NCI-H524 treated with DMSO at 0.1 percent for 48 hours (cell line): ENCODE results near the gene RCAN2.

Experiments used
- DNase-seq: peaks from one replicate; lab custom pipeline; 2025; lab: John Stamatoyannopoulos, UW

Gene RCAN2

GRCh38 chr6:46254331-46254730 lies 236.9 kb downstream of the RCAN2 start:
- no peak for DNase-seq

- no peak for DNase-seq
Observed at GRCh38 chr6:46251583-46252339, 239.5 kb downstream of the RCAN2 start.

- DNase-seq = no peak
Observed at GRCh38 chr6:46248143-46248542, 243.1 kb downstream of the RCAN2 start.

- DNase-seq = no peak
Observed at GRCh38 chr6:46246727-46247126, 244.5 kb downstream of the RCAN2 start.

GRCh38 chr6:46246081-46246480 lies 245.2 kb downstream of the RCAN2 start:
- DNase-seq = no peak

GRCh38 chr6:46244670-46245069 lies 246.6 kb downstream of the RCAN2 start:
- no peak for DNase-seq

GRCh38 chr6:46243754-46244153 lies 247.5 kb downstream of the RCAN2 start:
- DNase-seq = no peak

GRCh38 chr6:46242921-46243320 lies 248.3 kb downstream of the RCAN2 start:
- no peak for DNase-seq

GRCh38 chr6:46240866-46241565 lies 250.2 kb downstream of the RCAN2 start:
- DNase-seq = no peak

- no peak for DNase-seq
Observed at GRCh38 chr6:46236752-46237151, 254.5 kb downstream of the RCAN2 start.

GRCh38 chr6:46235242-46235641 lies 256.0 kb downstream of the RCAN2 start:
- DNase-seq = no peak

GRCh38 chr6:46234700-46235099 lies 256.5 kb downstream of the RCAN2 start:
- DNase-seq = no peak

- DNase-seq = no peak
Observed at GRCh38 chr6:46234156-46234556, 257.1 kb downstream of the RCAN2 start.

- DNase-seq = no peak
Observed at GRCh38 chr6:46233129-46233528, 258.1 kb downstream of the RCAN2 start.

GRCh38 chr6:46222286-46222685 lies 269.0 kb downstream of the RCAN2 start:
- DNase-seq = no peak

- no peak for DNase-seq
Observed at GRCh38 chr6:46221222-46221793, 269.9 kb downstream of the RCAN2 start.

- DNase-seq = no peak
Observed at GRCh38 chr6:46220352-46221221, 270.7 kb downstream of the RCAN2 start.

- DNase-seq = no peak
Observed at GRCh38 chr6:46219661-46220060, 271.6 kb downstream of the RCAN2 start.

- DNase-seq = no peak
Observed at GRCh38 chr6:46218457-46218856, 272.8 kb downstream of the RCAN2 start.

GRCh38 chr6:46217671-46218131 lies 273.5 kb downstream of the RCAN2 start:
- DNase-seq = no peak

GRCh38 chr6:46216879-46217278 lies 274.4 kb downstream of the RCAN2 start:
- DNase-seq = no peak

GRCh38 chr6:46215777-46216176 lies 275.5 kb downstream of the RCAN2 start:
- DNase-seq = no peak
